Testis (tissue), 2 donors: ENCODE measurements around the gene COX11.

ENCODE experiments used
- POLR2A ChIP-seq: fragments of 450-650 bp; IDR thresholded peaks from one replicate; pipeline ENCODE4 v1.6.1; 2017; ENCODE audit warnings: antibody characterized with exemption, mild to moderate bottlenecking, moderate library complexity
- TF ChIP-seq, protein P1 (sequence below), 3 experiments: fragments of 450-650 bp in 2 of 3; fragments of 200-600 bp in 1 of 3; sonication (generic) in 1 of 3; IDR thresholded peaks; one replicate each; pipeline ENCODE4 v1.5.1; 2016 to 2019; ENCODE audit warnings: antibody characterized with exemption in 3 of 3, mild to moderate bottlenecking in 2 of 3, moderate library complexity in 1 of 3

- TF ChIP-seq, protein P1, sequence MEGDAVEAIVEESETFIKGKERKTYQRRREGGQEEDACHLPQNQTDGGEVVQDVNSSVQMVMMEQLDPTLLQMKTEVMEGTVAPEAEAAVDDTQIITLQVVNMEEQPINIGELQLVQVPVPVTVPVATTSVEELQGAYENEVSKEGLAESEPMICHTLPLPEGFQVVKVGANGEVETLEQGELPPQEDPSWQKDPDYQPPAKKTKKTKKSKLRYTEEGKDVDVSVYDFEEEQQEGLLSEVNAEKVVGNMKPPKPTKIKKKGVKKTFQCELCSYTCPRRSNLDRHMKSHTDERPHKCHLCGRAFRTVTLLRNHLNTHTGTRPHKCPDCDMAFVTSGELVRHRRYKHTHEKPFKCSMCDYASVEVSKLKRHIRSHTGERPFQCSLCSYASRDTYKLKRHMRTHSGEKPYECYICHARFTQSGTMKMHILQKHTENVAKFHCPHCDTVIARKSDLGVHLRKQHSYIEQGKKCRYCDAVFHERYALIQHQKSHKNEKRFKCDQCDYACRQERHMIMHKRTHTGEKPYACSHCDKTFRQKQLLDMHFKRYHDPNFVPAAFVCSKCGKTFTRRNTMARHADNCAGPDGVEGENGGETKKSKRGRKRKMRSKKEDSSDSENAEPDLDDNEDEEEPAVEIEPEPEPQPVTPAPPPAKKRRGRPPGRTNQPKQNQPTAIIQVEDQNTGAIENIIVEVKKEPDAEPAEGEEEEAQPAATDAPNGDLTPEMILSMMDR (IDR thresholded peaks at IDR 0.05): no peak
- no peak for TF ChIP-seq POLR2A
Measured at GRCh38 chr17:54945231-54945630, 23.2 kb downstream of the COX11 start.
